RPMI7951 (cell line): Measurements from ENCODE around the gene PRC1. TPM values are rescaled to one million over a fixed set of nuclear protein-coding genes. Genes with fewer than 3 reads are reported as not detected.
"Not testable (repeated sequence)": the region's sequence is repeated elsewhere in the genome, so short reads cannot be mapped to it uniquely, and the experiment has no call there.

Experiments
- DNase-seq: peaks from one replicate; pipeline ENCODE4 v3.0.0-alpha.2; 2012; ENCODE audit warnings: low read depth
- total RNA-seq: library from RNA; depleted of rRNA; stranded (reverse); fragments of >200 nt; shearing (Covaris generic); gene quantifications from 2 replicates; pipeline ENCODE4 v1.2.3, GENCODE V29; 2014; rRNA removed

Gene PRC1
- total RNA-seq, 1 experiment from 2014 or later: 538 TPM

GRCh38 chr15:90934256-90934948, 59.9 kb downstream of the PRC1 start:
- DNase-seq: peak; percentile 81

DNA sequence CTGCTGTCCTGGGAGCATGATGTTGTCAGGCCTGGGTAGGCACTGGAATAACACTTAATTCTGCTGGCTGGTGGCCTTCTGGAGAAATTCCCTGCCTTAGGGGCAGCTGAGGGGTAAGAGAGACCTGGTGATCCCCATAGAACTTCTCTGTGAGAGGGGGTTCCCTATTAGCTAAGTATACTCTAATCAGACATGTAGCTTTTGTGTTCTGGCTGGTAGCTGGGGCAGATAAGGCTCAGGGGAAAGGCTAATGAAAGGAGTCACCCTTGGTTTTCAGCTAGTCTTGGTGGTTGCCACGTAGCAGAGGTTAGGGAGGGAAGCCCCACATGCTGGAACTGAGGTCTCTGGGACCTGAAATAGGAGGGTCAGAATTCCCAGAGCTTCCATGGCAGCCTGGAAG, 61.0 kb downstream of the PRC1 start:
- no peak for DNase-seq

GRCh38 chr15:90932660-90932991, 61.7 kb downstream of the PRC1 start:
- DNase-seq: no peak

- peak; percentile 82 for DNase-seq
These were observed 62.3 kb downstream of the PRC1 start, which contains the start of gene HDDC3 for GRCh38 chr15:90931828-90932659. HDDC3 (minus strand) TSS chr15:90932549; CDS start chr15:90932540, 9 bp downstream.

DNA sequence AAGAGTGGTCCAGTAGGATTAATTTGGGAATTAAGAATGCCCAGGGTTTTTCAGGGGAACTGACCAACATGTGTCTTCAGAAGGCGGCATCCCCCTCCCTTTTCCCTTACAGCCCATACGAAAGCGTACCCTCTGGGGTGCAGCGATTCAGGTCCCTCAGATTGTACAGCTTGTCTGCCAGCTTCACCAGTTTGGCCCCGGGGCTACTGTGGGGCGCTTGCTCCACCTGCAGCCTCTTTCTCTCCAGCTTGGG, 62.8 kb downstream of the PRC1 start:
- no peak for DNase-seq

GRCh38 chr15:90930861-90931574, 63.3 kb downstream of the PRC1 start:
- DNase-seq: no peak

GRCh38 chr15:90929246-90930019, 64.9 kb downstream of the PRC1 start:
- DNase-seq: no peak

DNA sequence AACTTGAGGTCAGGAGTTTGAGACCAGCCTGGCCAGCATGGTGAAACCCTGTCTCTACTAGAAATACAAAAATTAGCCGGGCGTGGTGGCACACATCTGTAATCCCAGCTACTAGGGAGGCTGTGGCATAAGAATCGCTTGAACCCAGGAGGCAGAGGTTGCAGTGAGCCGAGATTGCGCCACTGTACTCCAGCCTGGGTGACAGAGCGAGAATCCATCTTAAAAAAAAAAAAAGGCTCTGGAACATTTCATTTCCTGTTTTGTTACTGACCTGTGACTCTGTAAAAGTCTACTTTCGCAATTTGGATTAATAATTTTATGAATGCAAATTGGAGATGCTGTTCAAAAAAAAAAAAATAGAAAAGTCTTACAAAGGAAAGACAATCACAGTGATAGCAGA, 66.2 kb downstream of the PRC1 start:
- not testable (repeated sequence) for DNase-seq

DNA sequence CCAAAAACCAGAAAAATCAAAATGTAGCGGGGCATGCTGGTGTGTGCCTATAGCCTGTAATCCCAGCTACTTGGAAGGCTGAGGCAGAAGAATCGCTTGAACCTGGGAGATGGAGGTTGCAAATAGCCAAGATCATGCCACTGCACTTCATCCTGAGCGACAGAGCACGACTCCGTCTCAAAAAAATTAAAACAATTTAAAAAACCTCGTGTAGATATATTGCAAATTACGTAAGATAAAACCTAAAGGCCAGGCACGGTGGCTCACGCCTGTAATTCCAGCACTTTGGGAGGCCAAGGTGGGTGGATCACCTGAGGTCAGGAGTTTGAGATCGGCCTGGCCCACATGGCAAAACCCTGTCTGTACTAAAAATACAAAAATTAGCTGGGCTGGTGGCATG, 67.6 kb downstream of the PRC1 start:
- DNase-seq: not testable (repeated sequence)

- no peak for DNase-seq
These were observed 70.0 kb downstream of the PRC1 start for GRCh38 chr15:90924375-90924774.

- not testable (repeated sequence) for DNase-seq
These were observed 71.5 kb downstream of the PRC1 start for GRCh38 chr15:90922712-90923322.

DNA sequence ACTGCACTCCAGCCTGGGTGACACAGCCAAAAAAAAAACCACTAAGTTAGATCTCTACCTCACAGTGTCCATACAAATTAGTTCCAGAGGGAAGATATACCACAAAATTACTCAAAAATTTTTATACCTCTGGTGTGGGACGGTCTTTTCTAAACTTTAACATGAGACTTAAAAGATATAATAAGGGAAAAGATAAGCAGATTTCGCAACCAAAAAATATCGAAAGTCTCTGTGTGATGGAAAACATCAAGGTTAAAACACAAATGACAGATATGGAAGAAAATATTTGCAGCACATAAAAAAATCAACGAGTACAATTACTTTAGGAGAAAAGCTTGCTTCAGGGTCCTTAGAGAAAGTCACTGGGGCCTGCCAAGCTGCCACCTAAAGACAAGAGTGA, 72.4 kb downstream of the PRC1 start:
- DNase-seq: no peak

DNA sequence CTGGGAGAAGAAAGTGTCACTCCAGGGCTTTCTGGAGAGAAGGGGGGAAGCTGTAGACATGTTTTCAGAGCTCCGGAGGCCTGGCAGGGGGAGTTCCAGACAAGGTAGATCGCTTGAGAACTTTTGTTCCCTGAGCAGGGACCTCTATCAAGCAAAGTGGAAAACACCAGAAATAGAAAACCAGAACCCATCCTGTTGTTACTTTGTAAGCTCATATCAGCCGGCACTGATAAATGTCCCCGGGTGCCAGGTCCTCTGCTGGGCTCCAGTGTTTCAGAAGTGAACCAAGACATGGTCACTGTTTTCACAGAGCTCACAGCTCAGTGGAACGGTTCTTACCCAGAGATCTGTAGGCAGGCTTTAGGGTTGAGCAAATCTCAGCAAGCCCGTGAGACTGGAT, 75.5 kb downstream of the PRC1 start:
- DNase-seq: no peak

DNA sequence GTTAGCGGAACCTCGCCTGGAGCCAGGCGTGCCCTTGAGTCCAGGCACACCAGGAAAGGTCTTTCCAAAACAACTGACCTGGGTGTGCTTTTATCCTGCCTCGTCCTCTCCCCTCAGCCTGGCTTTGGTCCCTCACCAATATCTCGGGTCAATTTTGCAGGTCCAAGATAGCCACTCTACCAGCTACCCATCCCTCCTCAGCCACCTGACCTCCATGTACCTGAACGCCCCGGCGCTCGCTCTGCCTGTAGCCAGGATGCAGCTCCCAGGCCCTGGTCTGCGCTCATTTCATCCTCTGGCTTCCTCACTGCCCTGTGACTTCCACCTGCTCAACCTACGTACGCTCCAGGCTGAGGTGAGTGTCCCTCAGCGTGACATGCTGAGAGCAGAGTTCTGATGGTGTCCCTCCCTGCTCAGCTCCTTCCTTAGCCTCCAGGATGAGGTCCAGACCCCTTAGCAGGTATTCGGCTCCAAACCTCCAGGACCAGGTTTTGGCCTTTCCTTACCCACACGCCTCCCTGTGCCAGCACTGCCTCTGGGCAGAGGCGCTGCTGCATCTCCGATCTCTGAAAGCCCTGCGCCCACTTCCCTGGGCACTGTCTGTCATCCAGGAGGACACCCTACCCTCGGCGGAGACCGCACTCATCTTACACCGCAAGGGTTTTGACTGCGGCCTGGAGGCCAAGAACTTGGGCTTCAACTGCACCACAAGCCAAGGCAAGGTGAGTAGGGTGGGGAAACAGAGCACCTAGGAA, 76.1 kb downstream of the PRC1 start:
- no peak for DNase-seq

DNA sequence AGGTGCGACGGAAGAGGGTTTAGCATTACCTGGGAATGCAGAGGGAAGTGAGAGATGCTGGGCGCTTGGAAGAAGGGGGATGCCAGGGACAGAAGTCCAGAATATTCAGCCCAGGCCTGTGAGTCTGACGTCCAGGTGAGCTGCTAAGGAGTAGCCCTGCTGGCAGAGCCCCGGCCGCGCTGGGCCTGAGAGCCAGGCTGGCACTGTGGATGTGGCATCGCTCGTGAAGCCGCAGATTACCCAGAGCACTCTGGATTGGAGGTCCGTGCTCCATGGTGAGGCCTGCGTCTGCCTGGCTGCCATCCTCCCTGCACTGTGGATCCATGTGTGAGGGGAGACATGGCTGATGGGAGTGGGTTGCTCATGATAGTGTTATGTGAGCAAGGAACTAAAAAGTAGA, 76.8 kb downstream of the PRC1 start:
- DNase-seq: no peak

DNA sequence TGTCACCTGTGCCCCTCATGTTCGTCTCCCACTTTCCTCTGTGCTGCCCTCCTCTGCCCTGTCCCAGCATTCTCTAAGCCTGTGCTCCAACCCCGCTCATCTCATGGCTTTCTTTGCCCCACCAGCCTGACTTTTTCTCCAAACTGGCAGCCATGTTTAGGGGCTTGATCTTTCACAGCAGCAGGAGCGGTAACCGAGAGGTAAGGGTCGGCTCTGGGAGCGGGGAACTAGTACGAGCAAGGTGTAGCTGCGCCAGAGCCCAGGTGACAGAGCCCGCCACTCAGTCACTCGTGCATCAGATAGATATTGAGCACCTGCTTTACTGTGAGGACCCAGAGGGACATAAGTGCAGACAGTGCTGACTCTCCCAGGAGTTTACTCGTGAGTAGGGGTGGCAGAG, 77.9 kb downstream of the PRC1 start:
- no peak for DNase-seq

Other genes starting within 250 kb of the PRC1 start
- 20.4 and 32.5 TPM in 2 replicates for gene FURIN, start 125.9 kb downstream of the PRC1 start, total RNA-seq
- 3.5 and 4.7 TPM in 2 replicates for gene FES, start 110.0 kb downstream of the PRC1 start, total RNA-seq
- 6.5 and 7.1 TPM in 2 replicates for gene MAN2A2, start 91.2 kb downstream of the PRC1 start, total RNA-seq
- 18.9 and 26.4 TPM in 2 replicates for gene HDDC3, start 62.0 kb downstream of the PRC1 start, total RNA-seq
- 67.2 and 74.3 TPM in 2 replicates for gene UNC45A, start 59.2 kb downstream of the PRC1 start, total RNA-seq
- 26.8 and 29.9 TPM in 2 replicates for gene RCCD1, start 39.7 kb downstream of the PRC1 start, total RNA-seq
- gene VPS33B, start 28.1 kb upstream of the PRC1 start, total RNA-seq: 9.6 and 12.3 TPM in 2 replicates
- not detected in 2 replicates for gene SV2B, start 105.7 kb upstream of the PRC1 start, total RNA-seq